ENCODE data around the gene DOCK9. TPM values are rescaled to one million over a fixed set of nuclear protein-coding genes. Genes with fewer than 3 reads are reported as not detected.

The DOCK9 gene
- total RNA-seq, 1 donor from 2014 or later = 88.4 TPM

DNA sequence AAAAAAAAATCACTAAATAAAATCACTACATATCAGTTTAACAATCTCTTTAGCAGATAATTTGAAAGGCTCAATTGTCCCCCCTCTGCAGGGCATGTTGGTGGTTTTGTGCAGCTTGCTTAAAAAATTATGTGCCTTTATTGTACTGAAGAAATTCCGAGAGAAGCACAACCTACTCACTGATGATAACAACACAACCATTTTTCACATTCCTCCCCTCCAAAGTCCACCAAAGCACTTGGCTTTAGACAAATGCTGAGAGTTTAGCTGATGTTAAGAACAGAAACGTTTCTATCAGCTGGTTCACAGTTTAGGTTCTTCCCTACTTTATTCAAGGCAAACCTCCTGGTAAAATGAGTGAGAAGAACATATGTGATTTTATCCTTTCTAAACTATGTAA is 923 bp downstream of the DOCK9 start:
- no peak for DNase-seq (ENCODE audit: extremely low spot score in 2 of 2)
- TF ChIP-seq POLR2AphosphoS5 (IDR thresholded peaks at IDR 0.05; ENCODE audit: insufficient read depth in 1 of 2, low read depth in 1 of 2) (no peak), POLR2A (IDR thresholded peaks at IDR 0.05) (no peak)
- TF ChIP-seq, protein P1, sequence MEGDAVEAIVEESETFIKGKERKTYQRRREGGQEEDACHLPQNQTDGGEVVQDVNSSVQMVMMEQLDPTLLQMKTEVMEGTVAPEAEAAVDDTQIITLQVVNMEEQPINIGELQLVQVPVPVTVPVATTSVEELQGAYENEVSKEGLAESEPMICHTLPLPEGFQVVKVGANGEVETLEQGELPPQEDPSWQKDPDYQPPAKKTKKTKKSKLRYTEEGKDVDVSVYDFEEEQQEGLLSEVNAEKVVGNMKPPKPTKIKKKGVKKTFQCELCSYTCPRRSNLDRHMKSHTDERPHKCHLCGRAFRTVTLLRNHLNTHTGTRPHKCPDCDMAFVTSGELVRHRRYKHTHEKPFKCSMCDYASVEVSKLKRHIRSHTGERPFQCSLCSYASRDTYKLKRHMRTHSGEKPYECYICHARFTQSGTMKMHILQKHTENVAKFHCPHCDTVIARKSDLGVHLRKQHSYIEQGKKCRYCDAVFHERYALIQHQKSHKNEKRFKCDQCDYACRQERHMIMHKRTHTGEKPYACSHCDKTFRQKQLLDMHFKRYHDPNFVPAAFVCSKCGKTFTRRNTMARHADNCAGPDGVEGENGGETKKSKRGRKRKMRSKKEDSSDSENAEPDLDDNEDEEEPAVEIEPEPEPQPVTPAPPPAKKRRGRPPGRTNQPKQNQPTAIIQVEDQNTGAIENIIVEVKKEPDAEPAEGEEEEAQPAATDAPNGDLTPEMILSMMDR (IDR thresholded peaks at IDR 0.05) = no peak
- Histone ChIP-seq H3K27ac (peak overlapping the region; percentile 79), H3K27me3 (no peaks in the 10 kb centered on the region), H3K4me3 (peak overlapping the region; percentile 41 to 45), H3K4me1 (peaks cover 31% of the 10 kb centered on the region), H3K9me3 (no peaks in the 10 kb centered on the region), H3K36me3 (no peaks in the 10 kb centered on the region)
- intact Hi-C loops (cut with DNase I) = no loop called here

- peak overlapping the region; percentile 79 for H3K27ac ChIP-seq
- H3K27me3 ChIP-seq = no peaks in the 10 kb centered on the region
- no peaks in the 10 kb centered on the region for H3K36me3 ChIP-seq
- intact Hi-C loops (cut with DNase I) = no loop called here
- H3K9me3 ChIP-seq = no peaks in the 10 kb centered on the region
- H3K4me1 ChIP-seq = peaks cover 31% of the 10 kb centered on the region
- peak overlapping the region in 1 of 2 donors; percentile 28 for H3K4me3 ChIP-seq
- no peak for DNase-seq (ENCODE audit: extremely low spot score in 2 of 2)
- TF ChIP-seq POLR2A (IDR thresholded peaks at IDR 0.05) = no peak
- TF ChIP-seq, protein P1 (IDR thresholded peaks at IDR 0.05) = no peak
- no peak for TF ChIP-seq POLR2AphosphoS5 (IDR thresholded peaks at IDR 0.05; ENCODE audit: insufficient read depth in 1 of 2, low read depth in 1 of 2)
Measured at GRCh38 chr13:98976338-98976737, 1.5 kb downstream of the DOCK9 start.

DNA sequence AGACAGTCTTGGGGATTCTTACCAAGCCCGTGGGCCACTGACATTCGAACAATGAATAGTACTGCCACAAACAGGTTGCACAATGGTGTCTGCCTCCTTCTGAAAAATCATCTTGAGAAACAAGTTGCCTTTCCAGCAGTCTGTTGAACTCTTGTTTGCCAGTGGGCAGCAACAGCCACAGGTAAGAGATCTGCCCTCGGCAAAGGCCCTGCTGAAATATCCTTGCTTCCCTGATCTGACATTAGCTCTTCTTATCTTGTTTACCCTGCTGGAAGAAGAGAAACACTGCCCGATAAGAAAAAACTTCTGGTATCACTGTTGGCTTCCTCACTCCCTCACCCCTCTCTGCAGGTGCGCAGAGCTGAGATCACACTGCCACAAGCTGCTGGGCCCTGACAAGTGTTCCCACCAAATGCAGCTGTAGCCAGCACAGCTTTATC is 2.0 kb downstream of the DOCK9 start:
- no peak for TF ChIP-seq POLR2AphosphoS5 (IDR thresholded peaks at IDR 0.05; ENCODE audit: insufficient read depth in 1 of 2, low read depth in 1 of 2)
- TF ChIP-seq POLR2A (IDR thresholded peaks at IDR 0.05) = no peak
- TF ChIP-seq, protein P1 (IDR thresholded peaks at IDR 0.05) = no peak
- H3K9me3 ChIP-seq = no peaks in the 10 kb centered on the region

GRCh38 chr13:98974053-98974452 is 3.8 kb downstream of the DOCK9 start:
- H3K9me3 ChIP-seq = no peaks in the 10 kb centered on the region
- TF ChIP-seq, protein P1 (IDR thresholded peaks at IDR 0.05) = no peak
- peak in 1 of 2 donors; percentile 72 for TF ChIP-seq POLR2AphosphoS5 (IDR thresholded peaks at IDR 0.05; ENCODE audit: insufficient read depth in 1 of 2, low read depth in 1 of 2)
- H3K4me1 ChIP-seq = peaks cover 35% of the 10 kb centered on the region
- DNase-seq (ENCODE audit: extremely low spot score in 2 of 2) = no peak
- no peak overlapping the region for H3K4me3 ChIP-seq
- no peaks in the 10 kb centered on the region for H3K36me3 ChIP-seq
- intact Hi-C loops (cut with DNase I) = no loop called here
- peak overlapping the region; percentile 79 for H3K27ac ChIP-seq
- H3K27me3 ChIP-seq = no peaks in the 10 kb centered on the region

More for the DNA sequence above, 2.0 kb downstream of the DOCK9 start:
- Histone ChIP-seq H3K4me1 (peaks cover 31% of the 10 kb centered on the region), H3K27ac (peak overlapping the region; percentile 79), H3K4me3 (peak overlapping the region in 1 of 2 donors; percentile 28), H3K27me3 (no peaks in the 10 kb centered on the region), H3K36me3 (no peaks in the 10 kb centered on the region)
- DNase-seq (ENCODE audit: extremely low spot score in 2 of 2) = no peak
- intact Hi-C loops (cut with DNase I) = no loop called here

GRCh38 chr13:98972627-98973026 is 5.2 kb downstream of the DOCK9 start:
- intact Hi-C loops (cut with DNase I) = no loop called here
- no peak for DNase-seq (ENCODE audit: extremely low spot score in 2 of 2)
- TF ChIP-seq POLR2AphosphoS5 (IDR thresholded peaks at IDR 0.05; ENCODE audit: insufficient read depth in 1 of 2, low read depth in 1 of 2) (no peak), POLR2A (IDR thresholded peaks at IDR 0.05) (no peak)
- TF ChIP-seq, protein P1 (IDR thresholded peaks at IDR 0.05) = no peak
- Histone ChIP-seq H3K4me3 (no peak overlapping the region), H3K27ac (no peak overlapping the region), H3K9me3 (no peaks in the 10 kb centered on the region), H3K4me1 (peaks cover 21% of the 10 kb centered on the region), H3K27me3 (no peaks in the 10 kb centered on the region), H3K36me3 (no peaks in the 10 kb centered on the region)
